COLO829 (cell line): ENCODE results near the gene ATR.
"Not testable (repeated sequence)": the region's sequence is repeated elsewhere in the genome, so short reads cannot be mapped to it uniquely, and the experiment has no call there.

Experiments
- DNase-seq: peaks from one replicate; pipeline ENCODE4 v3.0.0; 2012; ENCODE audit warnings: low spot score

Gene ATR

GRCh38 chr3:142592268-142592667 lies 13.7 kb upstream of the ATR start:
- DNase-seq: not testable (repeated sequence)

GRCh38 chr3:142588703-142589102 lies 10.2 kb upstream of the ATR start:
- no peak for DNase-seq

GRCh38 chr3:142586803-142587406 lies 8.4 kb upstream of the ATR start:
- peak; percentile 89 for DNase-seq

- DNase-seq: not testable (repeated sequence)
Observed at GRCh38 chr3:142581070-142581469, 2.5 kb upstream of the ATR start.

GRCh38 chr3:142580061-142580423 lies 1.5 kb upstream of the ATR start:
- no peak for DNase-seq

GRCh38 chr3:142577696-142578328 lies 721 bp downstream of the ATR start:
- no peak for DNase-seq

- DNase-seq: no peak
Observed at GRCh38 chr3:142576792-142577191, 1.7 kb downstream of the ATR start.

GRCh38 chr3:142574665-142575064 lies 3.9 kb downstream of the ATR start:
- no peak for DNase-seq

DNA sequence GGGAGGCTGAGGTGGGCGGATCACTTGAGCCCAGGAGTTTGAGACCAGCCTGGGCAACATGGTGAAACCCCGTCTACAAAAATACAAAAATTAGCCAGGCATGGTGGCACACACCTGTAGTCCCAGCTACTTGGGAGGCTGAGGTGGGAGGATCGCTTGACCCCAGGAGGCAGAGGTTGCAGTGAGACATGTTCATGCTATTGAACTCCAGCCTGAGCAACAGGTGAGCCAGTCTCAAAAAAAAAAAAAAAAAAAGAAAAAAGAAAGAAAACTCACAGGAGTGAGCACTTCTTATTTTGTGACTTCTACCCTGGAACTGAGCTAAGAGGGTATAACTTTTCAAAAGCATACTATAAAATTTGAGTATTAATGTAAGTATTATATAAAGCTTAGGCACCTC lies 4.3 kb downstream of the ATR start:
- DNase-seq: not testable (repeated sequence)

GRCh38 chr3:142569422-142569821 lies 9.1 kb downstream of the ATR start:
- DNase-seq: not testable (repeated sequence)

DNA sequence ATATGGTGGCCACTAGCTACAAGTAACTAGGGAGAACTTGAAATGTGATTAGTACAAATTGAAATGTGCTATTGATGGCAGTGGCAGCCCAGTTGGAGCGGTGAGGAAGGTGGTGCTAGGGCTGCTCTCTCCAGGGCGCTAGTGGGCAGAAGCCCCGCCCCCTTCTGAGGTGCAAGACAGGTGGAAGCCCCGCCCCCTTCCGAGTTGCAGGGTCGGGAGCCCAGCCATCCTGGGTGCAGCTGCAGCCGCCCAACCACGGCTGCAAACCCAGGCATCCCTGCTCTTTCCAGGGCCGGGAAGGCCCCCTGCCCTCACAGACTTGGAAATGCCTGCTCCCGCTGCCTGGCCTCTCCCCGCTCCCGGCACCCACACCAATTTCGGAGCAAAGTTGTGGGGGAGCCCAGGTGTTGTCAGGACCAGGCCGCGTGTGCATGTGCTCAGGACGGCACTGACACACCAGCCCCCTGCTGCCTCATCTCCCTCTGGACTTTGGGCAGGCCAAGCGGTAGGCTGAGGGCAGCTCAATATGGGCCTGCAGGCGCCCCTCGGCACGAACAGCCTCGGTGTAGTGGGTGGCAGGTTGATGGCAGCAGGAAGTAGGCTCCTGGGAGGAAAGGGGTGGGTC lies 10.0 kb downstream of the ATR start:
- no peak for DNase-seq

DNA sequence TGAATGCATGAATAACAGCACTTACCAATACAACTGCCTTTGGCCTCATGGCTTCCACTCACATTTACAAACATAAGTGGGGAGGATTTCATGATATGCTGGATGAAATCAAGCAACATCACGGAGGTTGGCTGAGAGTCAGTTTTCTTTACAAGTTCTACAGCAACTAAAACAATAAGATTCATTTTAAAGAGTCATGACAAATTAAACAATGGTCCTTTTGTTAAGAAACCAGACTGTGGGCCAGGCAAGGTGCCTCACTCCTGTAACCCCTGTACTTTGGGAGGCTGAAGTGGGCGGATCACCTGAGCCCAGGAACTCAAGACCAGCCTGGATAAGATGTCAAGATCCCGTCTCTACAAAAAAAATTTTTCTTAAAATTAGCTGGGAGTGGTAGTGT lies 12.4 kb downstream of the ATR start:
- peak; percentile 57 for DNase-seq

DNA sequence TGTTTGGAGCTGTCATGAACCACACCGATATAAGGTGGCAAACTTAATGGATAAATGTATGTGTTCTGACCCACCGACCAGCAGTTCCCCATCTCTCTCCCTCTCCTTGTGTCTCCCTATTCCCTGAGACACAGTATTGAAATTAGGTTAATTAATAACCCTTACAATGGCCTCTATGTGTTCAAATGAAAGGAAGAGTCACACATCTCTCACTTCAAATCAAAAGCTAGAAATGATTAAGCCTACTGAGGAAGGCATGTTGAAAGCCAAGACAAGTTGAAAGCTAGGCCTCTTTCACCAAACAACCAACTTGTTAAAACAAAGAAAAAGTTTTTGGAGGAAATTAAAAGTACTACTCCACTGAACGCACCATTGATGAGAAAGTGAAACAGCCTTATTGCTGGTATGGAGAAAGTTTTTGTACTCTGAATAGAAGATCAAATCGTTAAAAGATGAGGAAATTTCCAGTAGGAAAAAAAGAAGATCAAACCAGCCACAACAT lies 15.0 kb downstream of the ATR start:
- DNase-seq: no peak

DNA sequence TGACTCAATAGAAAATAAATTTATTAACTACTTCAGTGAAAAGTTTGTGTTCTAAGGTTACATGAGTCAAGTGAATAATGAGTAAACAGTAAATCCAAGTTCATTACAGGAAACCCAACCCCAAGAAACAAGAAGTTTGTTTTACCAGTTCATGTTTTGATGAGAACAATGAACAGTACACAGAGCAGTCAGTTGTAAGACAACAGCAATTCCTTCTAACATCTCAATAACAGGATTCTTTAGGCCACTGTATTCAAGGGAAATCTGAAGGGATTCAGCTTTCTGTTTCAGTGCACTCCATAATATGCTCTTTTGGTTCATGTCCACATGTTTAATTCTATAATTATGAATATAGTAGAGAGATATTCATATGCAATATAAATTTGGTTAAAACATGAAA lies 18.4 kb downstream of the ATR start:
- peak; percentile 35 for DNase-seq

DNA sequence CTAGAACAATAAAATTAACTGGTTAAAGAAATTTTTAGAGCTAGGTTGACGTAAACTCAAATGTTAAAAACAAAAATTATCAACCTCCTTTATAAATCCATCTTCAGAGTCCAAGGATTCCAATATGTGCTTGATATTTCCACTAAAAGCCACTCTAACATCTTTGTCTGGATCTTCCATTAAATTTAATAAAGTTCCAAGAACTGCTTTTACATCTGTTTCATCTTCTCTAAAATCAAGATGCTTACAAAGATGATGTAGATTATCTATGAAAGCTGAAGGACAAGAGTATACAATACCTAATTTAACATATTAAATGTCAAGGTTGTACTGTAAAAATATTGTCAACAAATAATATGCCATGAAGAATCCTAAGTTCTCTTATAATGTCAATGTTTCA lies 24.8 kb downstream of the ATR start:
- no peak for DNase-seq

DNA sequence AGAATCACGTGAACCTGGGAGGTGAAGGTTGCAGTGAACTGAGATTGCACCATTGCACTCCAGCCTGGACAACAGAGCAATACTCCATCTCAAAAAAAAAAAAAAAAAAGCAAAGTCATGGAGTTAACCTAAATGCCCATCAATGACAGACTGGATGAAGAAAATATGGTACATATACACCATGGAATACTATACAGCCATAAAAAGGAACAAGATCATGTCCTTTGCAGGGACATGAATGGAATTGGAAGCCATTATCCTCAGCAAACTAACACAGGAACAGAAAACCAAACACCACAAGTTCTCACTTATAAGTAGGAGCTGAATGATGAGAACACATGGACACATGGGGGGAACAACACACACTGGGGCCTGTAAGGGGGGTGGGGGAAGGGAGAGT lies 26.0 kb downstream of the ATR start:
- DNase-seq: not testable (repeated sequence)

DNA sequence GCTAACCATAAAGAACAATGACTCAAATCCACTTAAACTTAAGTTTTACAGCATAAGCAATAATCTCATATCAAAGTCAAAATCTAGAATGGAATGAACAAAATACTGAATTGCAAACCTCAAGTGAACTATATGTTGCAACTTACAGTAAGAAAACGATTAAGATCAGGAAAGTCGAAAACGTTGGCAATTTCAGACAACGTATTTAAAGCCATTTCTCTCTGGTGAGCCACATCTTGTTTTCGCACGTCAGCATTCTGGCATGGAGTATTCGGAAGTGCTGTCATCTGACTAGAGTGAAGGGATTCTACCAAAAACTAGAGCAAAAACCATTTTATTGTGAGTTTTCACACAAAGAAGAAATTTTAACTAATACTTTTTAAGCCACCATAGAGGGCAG lies 28.5 kb downstream of the ATR start:
- no peak for DNase-seq

- no peak for DNase-seq
Observed at GRCh38 chr3:142543307-142543706, 35.2 kb downstream of the ATR start.

- DNase-seq: no peak
Observed at GRCh38 chr3:142542054-142542453, 36.5 kb downstream of the ATR start.

DNA sequence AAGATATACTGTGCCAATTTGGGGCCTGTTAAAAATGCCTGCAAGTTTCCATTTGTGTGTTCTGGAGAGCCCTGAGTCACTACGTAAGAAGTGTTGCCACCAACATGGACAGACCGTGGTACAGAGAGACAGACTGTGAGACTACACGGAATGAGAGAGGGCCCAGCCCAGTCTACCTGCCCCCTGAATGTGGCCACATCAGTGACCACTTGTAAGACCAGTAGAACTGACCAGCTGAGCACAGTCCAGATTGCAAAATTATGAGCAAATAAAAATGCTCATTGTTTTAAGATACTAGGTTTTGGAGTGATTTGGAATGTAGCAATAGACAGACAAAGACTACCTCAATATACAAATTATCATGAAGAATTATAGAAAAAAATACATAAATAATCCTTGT lies 42.0 kb downstream of the ATR start:
- no peak for DNase-seq

DNA sequence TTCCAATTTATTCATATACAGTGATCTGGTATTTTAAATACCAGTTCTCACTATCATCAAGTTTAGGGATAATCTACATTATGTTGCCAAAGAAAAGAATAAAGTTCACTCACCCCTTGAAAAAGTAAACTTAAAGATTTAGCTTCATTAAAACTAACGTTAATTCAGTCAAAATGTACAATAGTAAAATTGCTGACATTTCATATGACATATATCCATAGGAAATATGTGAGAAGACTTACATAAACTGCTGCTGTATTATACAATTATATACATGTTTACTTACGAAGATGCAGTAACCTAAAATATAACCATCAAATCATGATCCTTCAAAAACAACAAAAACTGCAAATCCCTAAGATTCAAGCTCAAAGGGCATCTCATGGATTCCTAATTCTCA lies 44.0 kb downstream of the ATR start:
- no peak for DNase-seq

- no peak for DNase-seq
Observed at GRCh38 chr3:142530296-142530695, 48.2 kb downstream of the ATR start.

GRCh38 chr3:142523921-142524566 lies 54.5 kb downstream of the ATR start:
- peak; percentile 69 for DNase-seq
